GM23248 (cell line): Measurements from ENCODE around the gene LNX2.

ENCODE experiments used
- EZH2 ChIP-seq: fragments of 200-600 bp; sonication (generic); IDR thresholded peaks from 2 replicates; pipeline ENCODE4 v1.6.1; 2018; ENCODE audit warnings: antibody characterized with exemption, mild to moderate bottlenecking; ENCODE audit not compliant: insufficient read depth, poor library complexity, severe bottlenecking
- EZH2phosphoT487 ChIP-seq: fragments of 200-600 bp; sonication (generic); IDR thresholded peaks from 2 replicates; pipeline ENCODE4 v1.6.1; 2018; ENCODE audit warnings: antibody characterized with exemption, moderate library complexity, mild to moderate bottlenecking, low read depth; ENCODE audit not compliant: insufficient read depth

DNA sequence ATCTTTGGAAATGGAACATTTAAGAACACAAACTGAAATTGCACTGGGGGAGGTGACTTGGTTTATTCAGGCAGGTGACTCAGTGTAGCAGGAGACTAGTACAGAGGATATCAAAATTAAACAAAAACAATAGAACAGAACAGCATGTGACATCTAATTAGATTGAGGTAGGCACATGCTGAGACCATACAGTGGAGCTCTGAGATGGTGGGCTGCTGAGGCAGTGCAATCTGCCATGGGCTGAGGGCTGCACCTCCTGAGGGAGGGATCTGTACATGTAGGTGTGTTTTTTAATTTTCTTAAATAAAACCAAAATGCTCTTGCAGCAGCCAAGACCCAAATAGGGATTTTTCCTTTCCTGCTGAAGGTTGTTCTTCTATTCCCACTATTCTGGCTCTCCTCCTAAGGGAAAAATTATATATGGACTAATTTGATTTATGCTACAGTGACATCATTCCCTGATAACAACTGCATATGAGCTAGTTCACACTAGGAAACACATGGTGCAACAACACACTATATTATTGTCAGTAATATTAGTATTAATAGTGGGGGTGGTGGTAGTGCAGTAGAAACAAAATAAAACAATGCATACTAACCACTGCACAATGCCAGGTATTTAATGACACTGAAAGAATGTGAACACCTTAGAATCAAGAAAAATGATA lies 48.0 kb downstream of the LNX2 start:
- no peak for TF ChIP-seq EZH2phosphoT487
- no peak for TF ChIP-seq EZH2
